SK-N-SH (cell line): ENCODE data around the gene CCDC9. TPM values are rescaled to one million over a fixed set of nuclear protein-coding genes. Genes with fewer than 3 reads are reported as not detected.
A peak's percentile ranks its signal among the peaks of the same experiment; 100 is the strongest.

Experiments used
- CTCF ChIA-PET: fragments of 300-600, 350-600 bp; formaldehyde crosslinking; extraction: SDS; loops from one replicate; lab custom pipeline; 2021; lab: Yijun Ruan, JAX
- POLR2A ChIA-PET: fragments of 350-600 bp; sonication (Branson Sonifier 250); formaldehyde crosslinking; extraction: SDS; loops from one replicate; lab custom pipeline; 2020; ENCODE audit warnings: antibody characterized with exemption, inconsistent platforms; lab: Yijun Ruan, JAX
- DNase-seq: peaks from one replicate; pipeline ENCODE4 v3.0.0; 2012
- H2AFZ ChIP-seq: fragments of 200-600 bp; sonication (generic); 2 replicates; pipeline ENCODE4 v1.8.1; 2016; ENCODE audit warnings: antibody characterized with exemption, mild to moderate bottlenecking, low read depth
- H3F3A ChIP-seq: fragments of 200-600 bp; sonication (generic); replicated peaks from 2 replicates; pipeline ENCODE3; 2016; ENCODE audit warnings: antibody characterized with exemption, mild to moderate bottlenecking; ENCODE audit not compliant: insufficient read depth
- H3K27ac ChIP-seq, 2 experiments: fragments of 200-500 bp in 1 of 2; fragments of 200-600 bp in 1 of 2; sonication (Bioruptor generic) in 1 of 2; sonication (generic), shearing (Covaris generic) in 1 of 2; 2 replicates each; pipeline versions ENCODE4 v1.5.1 to v1.6.1; 2014 to 2016; ENCODE audit warnings: low read depth in 2 of 2, inconsistent platforms in 1 of 2, low read length in 1 of 2, mild to moderate bottlenecking in 1 of 2, mixed read lengths in 1 of 2
- H3K27me3 ChIP-seq: fragments of 200-600 bp; sonication (generic), shearing (Covaris generic); 2 replicates; pipeline ENCODE4 v1.6.1; 2016; ENCODE audit warnings: mixed run types; ENCODE audit not compliant: insufficient read depth
- H3K36me3 ChIP-seq, 2 experiments: fragments of 200-500 bp in 1 of 2; fragments of 200-600 bp in 1 of 2; sonication (Bioruptor generic) in 1 of 2; sonication (generic) in 1 of 2; replicated peaks in 1 of 2; 2 replicates each; pipeline versions ENCODE3 to v1.5.1; 2014 to 2016; ENCODE audit warnings: low read length in 1 of 2, mild to moderate bottlenecking in 1 of 2; ENCODE audit not compliant: insufficient read depth in 2 of 2, control insufficient read depth in 1 of 2
- H3K4me1 ChIP-seq, 2 experiments: fragments of 200-500 bp in 1 of 2; fragments of 200-600 bp in 1 of 2; sonication (Bioruptor generic) in 1 of 2; sonication (generic), shearing (Covaris generic) in 1 of 2; 2 replicates each; pipeline versions ENCODE4 v1.5.1 to v1.6.1; 2014 to 2016; ENCODE audit warnings: low read depth in 1 of 2, low read length in 1 of 2, mixed run types in 1 of 2; ENCODE audit not compliant: insufficient read depth in 2 of 2, control insufficient read depth in 1 of 2
- H3K4me2 ChIP-seq: fragments of 200-600 bp; sonication (generic), shearing (Covaris generic); 2 replicates; pipeline ENCODE4 v1.6.1; 2017; ENCODE audit warnings: mixed run types
- H3K4me3 ChIP-seq, 2 experiments: fragments of 200-500 bp in 1 of 2; fragments of 200-600 bp in 1 of 2; sonication (Bioruptor generic) in 1 of 2; sonication (generic), shearing (Covaris generic) in 1 of 2; 2 replicates each; pipeline versions ENCODE4 v1.5.1 to v1.8.1; 2014 to 2016; ENCODE audit warnings: low read depth in 2 of 2, inconsistent platforms in 1 of 2, low read length in 1 of 2, mild to moderate bottlenecking in 1 of 2, mixed read lengths in 1 of 2, moderate library complexity in 1 of 2
- H3K79me2 ChIP-seq: fragments of 200-600 bp; sonication (generic); 2 replicates; pipeline ENCODE4 v1.8.1; 2017; ENCODE audit warnings: mild to moderate bottlenecking; ENCODE audit not compliant: insufficient read depth
- H3K9ac ChIP-seq: fragments of 200-600 bp; sonication (generic); 2 replicates; pipeline ENCODE4 v1.6.1; 2017; ENCODE audit warnings: mixed run types
- H3K9me2 ChIP-seq: fragments of 200-600 bp; sonication (generic); 2 replicates; pipeline ENCODE4 v1.6.1; 2017; ENCODE audit warnings: mixed run types
- H3K9me3 ChIP-seq: fragments of 200-600 bp; sonication (generic); 2 replicates; pipeline ENCODE4 v1.6.1; 2017; ENCODE audit warnings: mixed run types, mild to moderate bottlenecking, moderate library complexity
- H4K20me1 ChIP-seq: fragments of 200-600 bp; sonication (generic); 2 replicates; pipeline ENCODE4 v1.6.1; 2017; ENCODE audit warnings: mild to moderate bottlenecking, mixed run types; ENCODE audit not compliant: insufficient read depth
- CHD2 ChIP-seq: fragments of 150-350 bp; IDR thresholded peaks from 2 replicates; pipeline ENCODE4 v1.6.1; 2018; ENCODE audit warnings: low read length; ENCODE audit not compliant: partially characterized antibody
- EP300 ChIP-seq, 2 experiments: IDR thresholded peaks; 2 replicates each; pipeline versions ENCODE4 v1.4.0 to v1.6.1; 2012; ENCODE audit warnings: borderline replicate concordance in 1 of 2, low read depth in 1 of 2, low read length in 1 of 2
- FOSL2 ChIP-seq: IDR thresholded peaks from 2 replicates; pipeline ENCODE4 v1.4.0; 2012; ENCODE audit warnings: low read depth, mild to moderate bottlenecking, moderate library complexity, borderline replicate concordance
- JUND ChIP-seq: IDR thresholded peaks from 2 replicates; pipeline ENCODE4 v1.4.0; 2012
- MXI1 ChIP-seq: IDR thresholded peaks from 2 replicates; pipeline ENCODE4 v1.6.1; 2012; ENCODE audit warnings: mild to moderate bottlenecking, low read depth, low read length, improper control_type of control experiment
- RAD21 ChIP-seq: IDR thresholded peaks from 2 replicates; pipeline ENCODE4 v1.6.1; 2012; ENCODE audit warnings: mild to moderate bottlenecking, low read length
- RFX5 ChIP-seq: IDR thresholded peaks from 2 replicates; pipeline ENCODE4 v1.6.1; 2012; ENCODE audit warnings: mild to moderate bottlenecking, improper control_type of control experiment, low read length
- SIN3A ChIP-seq: IDR thresholded peaks from 2 replicates; pipeline ENCODE4 v1.6.1; 2012; ENCODE audit warnings: low read depth, mild to moderate bottlenecking, low read length, moderate library complexity, borderline replicate concordance
- SMC3 ChIP-seq: IDR thresholded peaks from 2 replicates; pipeline ENCODE4 v1.6.1; 2012; ENCODE audit warnings: low read depth, low read length, improper control_type of control experiment
- TAF1 ChIP-seq: IDR thresholded peaks from 2 replicates; pipeline ENCODE4 v1.6.1; 2012; ENCODE audit warnings: low read depth, mild to moderate bottlenecking, low read length, moderate library complexity, borderline replicate concordance
- ZBTB33 ChIP-seq: IDR thresholded peaks from 2 replicates; pipeline ENCODE4 v1.4.0; 2012; ENCODE audit warnings: low read depth, borderline replicate concordance
- WGBS: methylation state at CpG from one replicate; pipeline ENCODE4 v1.1.6; 2017; ENCODE audit warnings: low lambda C conversion rate; 5-methylcytosine and 5-hydroxymethylcytosine counted together
- polyA plus RNA-seq, 3 experiments: library from polyadenylated mRNA; depleted of rRNA; stranded (reverse); fragments of >200 nt; gene quantifications; 2 replicates each; pipeline ENCODE4 v1.2.3, GENCODE V29; 2012
- TF ChIP-seq, protein P1 (sequence below): IDR thresholded peaks from 2 replicates; pipeline ENCODE4 v1.6.1; 2012; ENCODE audit warnings: mild to moderate bottlenecking, low read depth, low read length, moderate library complexity

The CCDC9 gene
- polyA plus RNA-seq, 1 of the 3 experiments (the other 2 are of a cell fraction): 12.4 TPM

GRCh38 chr19:47228937-47229675 is 27.2 kb upstream of the CCDC9 start:
- no peak overlapping the region for H2AFZ ChIP-seq
- H4K20me1 ChIP-seq: peaks cover 30% of the 10 kb centered on the region
- CTCF ChIA-PET: interaction anchor here (0.6 to 22.3 kb wide), 2 partner anchors 9 to 16 kb away, joined by 3 to 520 read pairs; no protein-coding TSS in a partner anchor
- DNase-seq: no peak
- 51% methylated on average over 9 of the region's 10 CpGs for WGBS
- peaks cover 46% of the 10 kb centered on the region for H3F3A ChIP-seq
- peak; percentile 6; the same call in 1 of the 2 replicates for TF ChIP-seq MXI1
- TF ChIP-seq EP300 (IDR thresholded peaks at IDR 0.05; ENCODE audit: borderline replicate concordance in 1 of 2, low read depth in 1 of 2, low read length in 1 of 2): no peak
- TF ChIP-seq SIN3A: peak; percentile 15; the same call in 1 of the 2 replicates
- peaks cover 27 to 37% of the 10 kb centered on the region in 2 experiments for H3K4me1 ChIP-seq
- H3K79me2 ChIP-seq: peaks cover 70% of the 10 kb centered on the region
- H3K4me2 ChIP-seq: peak overlapping the region; percentile 96
- POLR2A ChIA-PET: interaction anchor here (2.4 kb wide), 1 partner anchor 15 kb away, joined by 10 read pairs; no protein-coding TSS in a partner anchor
- H3K27ac ChIP-seq: peak overlapping the region; percentile 90 to 92
- peak overlapping the region; percentile 74 for H3K9ac ChIP-seq
- peaks cover 0 to 4% of the 10 kb centered on the region in 2 experiments for H3K36me3 ChIP-seq
- H3K9me3 ChIP-seq: no peaks in the 10 kb centered on the region
- peak overlapping the region; percentile 49 to 93 for H3K4me3 ChIP-seq
- no peaks in the 10 kb centered on the region for H3K9me2 ChIP-seq
- no peaks in the 10 kb centered on the region for H3K27me3 ChIP-seq

DNA sequence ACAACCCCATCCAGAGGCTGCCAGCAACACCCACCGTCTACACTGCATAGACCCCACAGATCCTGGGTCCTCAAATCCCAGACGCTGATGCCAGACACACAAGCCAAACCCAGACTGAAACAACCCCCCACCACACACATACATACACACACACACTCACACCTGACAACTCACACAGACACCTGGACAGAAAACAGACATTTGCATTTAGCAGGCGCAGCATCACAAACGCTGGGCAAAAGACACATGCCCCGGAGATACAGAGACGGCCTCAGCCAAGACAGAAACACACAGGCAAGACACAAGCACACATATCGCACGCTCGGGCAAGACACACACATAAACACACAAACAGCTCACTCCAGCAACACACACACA is 26.7 kb upstream of the CCDC9 start:
- Histone ChIP-seq H3K36me3 (peaks cover 0 to 4% of the 10 kb centered on the region in 2 experiments), H3F3A (peaks cover 46% of the 10 kb centered on the region)

GRCh38 chr19:47230054-47230920 is 26.0 kb upstream of the CCDC9 start:
- peak; percentile 86 for DNase-seq
- CTCF ChIA-PET: interaction anchor here (22.3 kb wide), 1 partner anchor 15 kb away, joined by 520 read pairs; no protein-coding TSS in a partner anchor
- TF ChIP-seq SMC3 (peak; percentile 25; the same call in 1 of the 2 replicates), ZBTB33 (no peak), TAF1 (no peak), RFX5 (no peak)
- TF ChIP-seq, protein P1, sequence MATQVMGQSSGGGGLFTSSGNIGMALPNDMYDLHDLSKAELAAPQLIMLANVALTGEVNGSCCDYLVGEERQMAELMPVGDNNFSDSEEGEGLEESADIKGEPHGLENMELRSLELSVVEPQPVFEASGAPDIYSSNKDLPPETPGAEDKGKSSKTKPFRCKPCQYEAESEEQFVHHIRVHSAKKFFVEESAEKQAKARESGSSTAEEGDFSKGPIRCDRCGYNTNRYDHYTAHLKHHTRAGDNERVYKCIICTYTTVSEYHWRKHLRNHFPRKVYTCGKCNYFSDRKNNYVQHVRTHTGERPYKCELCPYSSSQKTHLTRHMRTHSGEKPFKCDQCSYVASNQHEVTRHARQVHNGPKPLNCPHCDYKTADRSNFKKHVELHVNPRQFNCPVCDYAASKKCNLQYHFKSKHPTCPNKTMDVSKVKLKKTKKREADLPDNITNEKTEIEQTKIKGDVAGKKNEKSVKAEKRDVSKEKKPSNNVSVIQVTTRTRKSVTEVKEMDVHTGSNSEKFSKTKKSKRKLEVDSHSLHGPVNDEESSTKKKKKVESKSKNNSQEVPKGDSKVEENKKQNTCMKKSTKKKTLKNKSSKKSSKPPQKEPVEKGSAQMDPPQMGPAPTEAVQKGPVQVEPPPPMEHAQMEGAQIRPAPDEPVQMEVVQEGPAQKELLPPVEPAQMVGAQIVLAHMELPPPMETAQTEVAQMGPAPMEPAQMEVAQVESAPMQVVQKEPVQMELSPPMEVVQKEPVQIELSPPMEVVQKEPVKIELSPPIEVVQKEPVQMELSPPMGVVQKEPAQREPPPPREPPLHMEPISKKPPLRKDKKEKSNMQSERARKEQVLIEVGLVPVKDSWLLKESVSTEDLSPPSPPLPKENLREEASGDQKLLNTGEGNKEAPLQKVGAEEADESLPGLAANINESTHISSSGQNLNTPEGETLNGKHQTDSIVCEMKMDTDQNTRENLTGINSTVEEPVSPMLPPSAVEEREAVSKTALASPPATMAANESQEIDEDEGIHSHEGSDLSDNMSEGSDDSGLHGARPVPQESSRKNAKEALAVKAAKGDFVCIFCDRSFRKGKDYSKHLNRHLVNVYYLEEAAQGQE: no peak

More for the DNA sequence above, 26.7 kb upstream of the CCDC9 start:
- peak overlapping the region; percentile 1 to 90; a peak in 2 of 4 replicates for H3K27ac ChIP-seq
- TF ChIP-seq SMC3 (no peak), JUND (no peak), RAD21 (no peak), FOSL2 (no peak), TAF1 (no peak), SIN3A (no peak), CHD2 (no peak)
- TF ChIP-seq, all 33 proteins: peak for 0
- Histone ChIP-seq H3K9me2 (no peaks in the 10 kb centered on the region), H3K4me3 (peak overlapping the region; percentile 49 to 93), H3K79me2 (peaks cover 64% of the 10 kb centered on the region), H2AFZ (no peak overlapping the region), H3K9ac (peak overlapping the region; percentile 74), H3K4me1 (peaks cover 27 to 37% of the 10 kb centered on the region in 2 experiments), H3K9me3 (no peaks in the 10 kb centered on the region), H4K20me1 (peaks cover 30% of the 10 kb centered on the region), H3K4me2 (peak overlapping the region; percentile 96), H3K27me3 (no peaks in the 10 kb centered on the region)
- ChIA-PET CTCF (interaction anchor here (22.3 kb wide), 1 partner anchor 16 kb away, joined by 520 read pairs; no protein-coding TSS in a partner anchor), POLR2A (interaction anchor here (2.4 kb wide), 1 partner anchor 14 kb away, joined by 10 read pairs; no protein-coding TSS in a partner anchor)
- peak; percentile 26 for DNase-seq
- 8% methylated on average over 9 of the region's 9 CpGs for WGBS

More at GRCh38 chr19:47230054-47230920, 26.0 kb upstream of the CCDC9 start:
- peaks cover 29% of the 10 kb centered on the region for H4K20me1 ChIP-seq
- H3K4me1 ChIP-seq: peaks cover 26 to 37% of the 10 kb centered on the region in 2 experiments
- no peaks in the 10 kb centered on the region for H3K9me3 ChIP-seq
- no peaks in the 10 kb centered on the region for H3K9me2 ChIP-seq
- POLR2A ChIA-PET: interaction anchor here (2.4 kb wide), 1 partner anchor 14 kb away, joined by 10 read pairs; no protein-coding TSS in a partner anchor
- H3K4me3 ChIP-seq: peak overlapping the region; percentile 49 to 93
- no peaks in the 10 kb centered on the region for H3K27me3 ChIP-seq
- peak overlapping the region; percentile 61 to 90 for H3K27ac ChIP-seq
- H3K79me2 ChIP-seq: peaks cover 58% of the 10 kb centered on the region
- H3K9ac ChIP-seq: peak overlapping the region; percentile 89
- H3F3A ChIP-seq: peaks cover 49% of the 10 kb centered on the region
- H3K36me3 ChIP-seq: peaks cover 0 to 4% of the 10 kb centered on the region in 2 experiments
- WGBS: 1% methylated on average over 17 of the region's 84 CpGs
- H2AFZ ChIP-seq: no peak overlapping the region
- H3K4me2 ChIP-seq: peak overlapping the region; percentile 97
